Epithelial cell of esophagus (primary cell): ENCODE data around the gene PFKL.
"Not testable (repeated sequence)": the region's sequence is repeated elsewhere in the genome, so short reads cannot be mapped to it uniquely, and the experiment has no call there.

Experiments
- DNase-seq: peaks from one replicate; pipeline ENCODE4 v3.0.0; 2010; ENCODE audit warnings: low read depth
- H3K4me3 ChIP-seq: 2 replicates; pipeline ENCODE4 v1.5.1; 2011; ENCODE audit warnings: mild to moderate bottlenecking, low read length, control low read depth
- TF ChIP-seq, protein P1 (sequence below): IDR thresholded peaks from 2 replicates; pipeline ENCODE4 v1.5.1; 2011; ENCODE audit warnings: low read depth, mild to moderate bottlenecking, low read length, control low read depth, inconsistent platforms; ENCODE audit not compliant: insufficient read depth; ENCODE audit errors: missing control alignments

Gene PFKL

DNA sequence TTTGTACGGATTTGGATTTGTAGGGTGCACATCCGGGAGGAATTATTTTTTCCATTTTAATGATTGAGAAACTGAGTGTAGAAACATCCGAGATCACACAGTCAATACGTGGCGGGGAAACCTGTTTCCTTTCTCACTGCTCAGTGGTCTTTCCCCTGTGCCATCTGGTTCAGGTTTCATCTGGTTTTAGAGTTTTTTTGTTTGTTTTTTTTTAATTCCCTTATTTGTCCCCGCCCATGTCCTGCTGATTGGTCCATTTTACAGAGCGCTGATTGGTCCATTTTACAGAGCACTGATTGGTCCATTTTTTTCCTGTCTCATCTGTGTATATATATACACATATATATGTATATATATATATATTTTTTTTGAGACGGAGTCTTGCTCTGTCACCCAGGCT is 59.5 kb downstream of the PFKL start:
- H3K4me3 ChIP-seq, result no peak overlapping the region
- no peak for DNase-seq
- TF ChIP-seq, protein P1, sequence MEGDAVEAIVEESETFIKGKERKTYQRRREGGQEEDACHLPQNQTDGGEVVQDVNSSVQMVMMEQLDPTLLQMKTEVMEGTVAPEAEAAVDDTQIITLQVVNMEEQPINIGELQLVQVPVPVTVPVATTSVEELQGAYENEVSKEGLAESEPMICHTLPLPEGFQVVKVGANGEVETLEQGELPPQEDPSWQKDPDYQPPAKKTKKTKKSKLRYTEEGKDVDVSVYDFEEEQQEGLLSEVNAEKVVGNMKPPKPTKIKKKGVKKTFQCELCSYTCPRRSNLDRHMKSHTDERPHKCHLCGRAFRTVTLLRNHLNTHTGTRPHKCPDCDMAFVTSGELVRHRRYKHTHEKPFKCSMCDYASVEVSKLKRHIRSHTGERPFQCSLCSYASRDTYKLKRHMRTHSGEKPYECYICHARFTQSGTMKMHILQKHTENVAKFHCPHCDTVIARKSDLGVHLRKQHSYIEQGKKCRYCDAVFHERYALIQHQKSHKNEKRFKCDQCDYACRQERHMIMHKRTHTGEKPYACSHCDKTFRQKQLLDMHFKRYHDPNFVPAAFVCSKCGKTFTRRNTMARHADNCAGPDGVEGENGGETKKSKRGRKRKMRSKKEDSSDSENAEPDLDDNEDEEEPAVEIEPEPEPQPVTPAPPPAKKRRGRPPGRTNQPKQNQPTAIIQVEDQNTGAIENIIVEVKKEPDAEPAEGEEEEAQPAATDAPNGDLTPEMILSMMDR, result no peak

DNA sequence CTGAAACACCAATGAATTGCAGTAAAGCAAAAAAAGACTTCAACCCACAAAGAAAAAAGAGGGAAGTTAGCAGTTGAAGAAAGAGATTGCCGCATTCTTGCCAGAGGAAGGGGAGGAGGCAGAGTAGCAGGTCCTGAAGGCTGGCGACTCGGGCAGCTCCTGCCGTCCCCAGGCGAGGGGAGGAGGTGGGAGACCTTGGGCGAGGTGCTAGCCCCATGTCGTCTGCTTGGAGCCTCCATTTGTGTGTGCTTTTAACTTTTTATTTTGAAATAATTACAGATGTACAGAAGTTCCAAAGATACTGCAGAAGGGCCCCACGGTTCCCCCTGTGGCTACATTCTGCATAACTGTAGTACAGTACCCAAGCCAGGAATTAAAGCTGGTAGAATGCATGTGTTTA is 60.3 kb downstream of the PFKL start:
- TF ChIP-seq, protein P1, result no peak
- no peak for DNase-seq
- H3K4me3 ChIP-seq, result no peak overlapping the region

DNA sequence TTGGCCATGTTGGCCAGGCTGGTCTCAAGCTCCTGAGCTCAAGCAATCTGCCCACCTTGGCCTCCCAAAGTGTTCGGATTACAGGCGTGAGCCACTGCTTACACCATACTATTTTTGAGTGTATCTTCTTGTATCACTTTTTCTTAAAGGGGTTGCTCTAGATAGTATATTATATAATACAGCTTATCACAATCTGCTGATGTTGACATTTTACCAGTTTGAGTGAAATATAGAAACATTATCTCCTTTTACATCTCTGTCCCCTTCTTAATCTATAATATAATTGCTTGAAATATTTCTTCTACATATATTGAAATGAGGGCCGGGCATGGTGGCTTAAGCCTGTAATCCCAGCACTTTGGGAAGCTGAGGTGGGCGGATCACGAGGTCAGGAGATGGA is 62.0 kb downstream of the PFKL start:
- not testable (repeated sequence) for DNase-seq

DNA sequence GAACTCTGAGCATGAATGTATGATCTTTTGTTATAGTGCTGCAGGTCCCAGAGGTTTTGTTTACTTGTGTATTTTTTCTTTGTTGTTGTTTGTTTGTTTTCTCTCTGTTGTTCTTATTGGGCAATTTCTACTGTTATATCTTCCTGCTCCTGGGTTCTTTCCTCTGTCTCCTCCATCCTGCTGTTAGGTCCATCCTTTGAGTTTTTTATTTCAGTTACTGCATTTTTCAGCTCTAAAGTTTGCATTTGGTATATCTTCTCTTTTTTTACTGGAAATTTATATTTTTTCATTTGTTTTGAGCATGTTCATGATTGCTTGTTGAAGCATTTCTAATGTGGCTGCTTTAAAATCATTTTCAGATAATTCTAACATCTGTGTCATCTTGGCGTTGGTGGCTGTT is 63.4 kb downstream of the PFKL start:
- no peak for DNase-seq
- TF ChIP-seq, protein P1, result no peak
- H3K4me3 ChIP-seq, result no peak overlapping the region

More for the DNA sequence above, 62.0 kb downstream of the PFKL start:
- not testable (repeated sequence) for H3K4me3 ChIP-seq

DNA sequence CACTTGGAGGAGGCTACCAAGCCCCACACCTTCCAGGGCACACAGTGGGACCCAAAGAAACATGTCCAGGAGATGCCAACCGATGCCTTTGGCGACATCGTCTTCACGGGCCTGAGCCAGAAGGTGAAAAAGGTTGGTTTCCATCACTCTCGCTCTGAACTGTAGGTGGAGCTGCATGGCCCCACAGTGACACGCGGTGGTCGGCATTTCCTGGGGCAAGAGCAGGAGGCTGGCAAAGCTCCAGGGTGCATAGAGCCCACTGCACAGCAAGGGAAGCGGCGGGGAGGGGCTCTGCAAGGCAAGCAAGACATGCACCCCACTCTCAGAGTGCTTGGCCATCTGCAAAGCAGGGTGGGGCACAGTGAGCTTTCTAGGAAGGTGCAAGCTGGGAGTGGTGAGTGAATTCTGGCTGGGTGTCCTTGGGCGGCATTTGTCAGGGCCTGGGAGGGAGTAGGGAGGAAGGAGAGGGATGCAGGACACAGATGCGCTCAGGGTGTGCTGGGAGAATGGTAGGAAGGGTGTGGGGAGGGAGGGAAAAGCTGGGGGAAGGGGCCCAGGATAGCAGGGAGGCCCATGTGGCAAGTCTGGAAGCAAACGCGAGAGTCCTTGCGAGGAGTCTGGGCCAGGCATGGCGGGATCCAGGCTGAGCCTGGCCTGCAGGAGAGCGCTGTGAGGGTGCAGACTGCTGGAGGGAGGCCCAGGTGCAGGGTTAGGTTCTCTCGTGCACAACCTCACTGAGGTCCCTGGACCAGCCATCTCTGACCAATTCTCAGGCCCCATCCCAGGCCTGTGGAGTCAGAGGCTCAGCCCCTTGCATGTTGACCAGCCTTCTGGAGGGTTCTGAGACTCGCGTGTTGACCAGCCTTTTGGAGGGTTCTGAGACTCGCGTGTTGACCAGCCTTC is 64.5 kb downstream of the PFKL start:
- TF ChIP-seq, protein P1, result no peak
- H3K4me3 ChIP-seq, result no peak overlapping the region
- DNase-seq, result no peak

DNA sequence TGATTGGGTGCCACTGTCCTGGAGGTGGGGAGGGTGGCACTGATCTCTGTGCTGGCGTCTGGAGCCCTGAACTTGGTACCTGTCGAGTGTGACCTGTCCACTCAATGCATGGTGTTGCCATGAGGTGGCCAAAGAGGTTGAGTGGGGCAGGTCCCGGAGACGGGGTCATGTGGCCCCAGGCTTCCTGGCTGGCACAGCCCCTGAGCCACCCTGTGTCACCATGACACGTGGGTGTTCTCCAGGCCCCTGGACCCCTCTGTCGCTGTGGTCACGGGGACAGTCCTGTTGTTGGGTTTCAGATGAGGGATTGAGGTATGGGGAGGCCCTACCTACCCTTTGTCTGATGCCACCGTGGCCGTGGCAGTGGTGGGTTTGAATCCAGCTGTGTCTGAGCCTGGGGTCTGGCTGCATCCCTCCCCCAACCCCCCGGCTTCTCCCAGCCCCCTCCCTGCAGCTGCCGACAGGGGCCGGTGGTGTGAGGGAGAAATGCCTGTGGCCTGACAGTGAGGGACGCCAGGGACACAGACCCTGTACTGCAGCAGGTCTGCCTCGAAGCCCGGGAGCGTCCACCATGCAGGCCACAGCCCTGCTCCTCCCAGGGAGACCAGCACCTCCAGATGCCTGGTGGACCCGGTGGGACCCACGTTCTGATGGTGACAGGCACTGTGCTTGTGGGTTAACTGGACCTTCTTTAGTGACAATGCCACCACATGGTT is 65.6 kb downstream of the PFKL start:
- no peak overlapping the region for H3K4me3 ChIP-seq
- no peak for DNase-seq
- TF ChIP-seq, protein P1, result no peak

DNA sequence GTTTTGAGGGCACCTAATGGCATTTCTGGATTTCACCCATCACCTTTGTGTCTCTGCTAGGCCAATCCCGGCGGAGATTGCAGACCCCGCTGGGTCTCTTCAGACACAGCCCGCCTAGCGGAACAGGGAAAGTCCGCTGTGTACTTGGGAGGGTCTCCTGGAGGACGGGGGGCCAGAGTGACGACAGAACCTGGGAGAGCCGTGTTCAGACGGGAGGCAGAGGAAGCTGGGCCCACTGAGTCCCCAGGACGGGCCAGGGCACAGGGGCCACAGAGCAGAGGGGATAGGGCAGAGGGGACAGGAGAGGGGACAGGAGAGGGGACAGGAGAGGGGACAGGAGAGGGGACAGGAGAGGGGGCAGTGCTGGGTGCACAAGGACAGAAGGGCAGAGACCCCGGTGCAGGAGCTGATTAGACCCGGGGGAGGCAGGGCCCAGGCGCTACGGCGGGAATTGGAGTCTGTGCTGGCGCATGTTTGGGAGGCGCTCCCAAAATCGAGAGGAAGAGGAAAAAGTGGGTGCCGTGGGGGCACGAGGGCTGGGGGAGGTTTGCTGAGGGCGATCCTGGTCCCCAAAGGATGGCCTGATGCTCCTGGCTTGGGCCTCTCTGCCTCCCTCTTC is 66.2 kb downstream of the PFKL start:
- TF ChIP-seq, protein P1, result no peak
- H3K4me3 ChIP-seq, result no peak overlapping the region
- DNase-seq, result no peak
